ENCODE data around the gene TMEM242.

DNA sequence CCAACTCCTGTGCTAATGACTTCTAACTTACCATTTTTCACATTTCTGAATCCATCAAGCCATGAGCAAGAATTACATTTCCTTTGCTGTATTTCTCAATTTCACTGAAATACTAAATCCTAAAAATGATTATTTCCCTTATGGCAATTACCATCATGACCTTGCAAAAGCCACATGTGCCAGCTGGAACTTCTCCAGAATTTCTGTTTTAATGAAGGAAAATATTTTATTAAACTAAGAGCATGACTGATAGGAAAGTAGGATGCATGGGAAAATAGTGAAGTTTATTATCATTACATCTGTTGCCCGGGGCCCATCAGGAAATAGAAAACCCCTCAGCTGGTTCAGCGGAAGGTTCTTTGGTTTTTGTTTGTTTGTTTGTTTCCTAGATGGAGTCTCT lies 14.4 kb upstream of the TMEM242 start:
- TF ChIP-seq, protein P1, sequence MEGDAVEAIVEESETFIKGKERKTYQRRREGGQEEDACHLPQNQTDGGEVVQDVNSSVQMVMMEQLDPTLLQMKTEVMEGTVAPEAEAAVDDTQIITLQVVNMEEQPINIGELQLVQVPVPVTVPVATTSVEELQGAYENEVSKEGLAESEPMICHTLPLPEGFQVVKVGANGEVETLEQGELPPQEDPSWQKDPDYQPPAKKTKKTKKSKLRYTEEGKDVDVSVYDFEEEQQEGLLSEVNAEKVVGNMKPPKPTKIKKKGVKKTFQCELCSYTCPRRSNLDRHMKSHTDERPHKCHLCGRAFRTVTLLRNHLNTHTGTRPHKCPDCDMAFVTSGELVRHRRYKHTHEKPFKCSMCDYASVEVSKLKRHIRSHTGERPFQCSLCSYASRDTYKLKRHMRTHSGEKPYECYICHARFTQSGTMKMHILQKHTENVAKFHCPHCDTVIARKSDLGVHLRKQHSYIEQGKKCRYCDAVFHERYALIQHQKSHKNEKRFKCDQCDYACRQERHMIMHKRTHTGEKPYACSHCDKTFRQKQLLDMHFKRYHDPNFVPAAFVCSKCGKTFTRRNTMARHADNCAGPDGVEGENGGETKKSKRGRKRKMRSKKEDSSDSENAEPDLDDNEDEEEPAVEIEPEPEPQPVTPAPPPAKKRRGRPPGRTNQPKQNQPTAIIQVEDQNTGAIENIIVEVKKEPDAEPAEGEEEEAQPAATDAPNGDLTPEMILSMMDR (IDR thresholded peaks at IDR 0.05), result no peak
- TF ChIP-seq POLR2A (IDR thresholded peaks at IDR 0.05), result no peak

Measured in esophagus squamous epithelium (tissue), 4 donors.